NCI-H748 (cell line): Measurements from ENCODE around the gene COPE.

Source experiments
- DNase-seq: peaks from one replicate; lab custom pipeline; 2025; ENCODE audit not compliant: unreplicated experiment; lab: John Stamatoyannopoulos, UW

Gene COPE

DNA sequence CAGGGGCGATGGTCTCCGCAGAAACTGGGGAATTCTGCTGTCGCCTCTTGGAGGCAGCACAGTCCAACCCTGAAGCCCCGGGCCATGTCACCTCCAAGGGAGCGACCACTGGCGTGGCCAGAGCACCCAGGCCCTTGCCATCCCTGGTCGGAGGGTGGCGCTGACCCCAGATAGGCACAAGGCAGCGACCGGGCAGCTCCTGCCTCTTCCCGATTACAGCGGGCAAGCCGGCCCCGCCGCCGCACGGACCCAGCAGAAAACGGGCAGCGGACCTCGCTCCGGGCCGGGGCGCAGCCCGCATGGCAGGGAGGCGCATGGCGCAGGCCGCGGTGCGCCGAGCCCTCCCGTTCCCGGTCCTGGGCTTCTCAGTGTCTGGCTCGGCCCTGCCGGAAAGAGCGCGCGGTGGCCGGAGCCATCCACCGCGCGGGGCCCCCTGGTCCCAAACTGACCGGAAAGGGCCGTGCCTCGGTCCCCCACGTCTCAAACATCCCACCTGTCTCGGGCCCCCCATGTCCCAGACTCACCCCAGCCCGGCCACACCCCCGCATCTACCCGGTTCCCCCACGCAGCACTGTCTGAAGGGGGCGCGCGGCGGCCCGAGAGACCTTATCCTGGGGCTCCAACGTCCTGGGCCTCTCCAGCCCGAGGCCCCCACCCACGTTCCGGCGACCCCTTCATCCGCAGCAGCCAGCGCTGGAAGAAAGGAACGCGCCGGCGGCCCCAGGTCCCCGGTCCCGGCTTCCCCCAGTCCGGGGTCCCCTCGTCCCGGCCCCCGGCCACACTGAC is 24.0 kb downstream of the COPE start:
- peak; percentile 72 for DNase-seq

DNA sequence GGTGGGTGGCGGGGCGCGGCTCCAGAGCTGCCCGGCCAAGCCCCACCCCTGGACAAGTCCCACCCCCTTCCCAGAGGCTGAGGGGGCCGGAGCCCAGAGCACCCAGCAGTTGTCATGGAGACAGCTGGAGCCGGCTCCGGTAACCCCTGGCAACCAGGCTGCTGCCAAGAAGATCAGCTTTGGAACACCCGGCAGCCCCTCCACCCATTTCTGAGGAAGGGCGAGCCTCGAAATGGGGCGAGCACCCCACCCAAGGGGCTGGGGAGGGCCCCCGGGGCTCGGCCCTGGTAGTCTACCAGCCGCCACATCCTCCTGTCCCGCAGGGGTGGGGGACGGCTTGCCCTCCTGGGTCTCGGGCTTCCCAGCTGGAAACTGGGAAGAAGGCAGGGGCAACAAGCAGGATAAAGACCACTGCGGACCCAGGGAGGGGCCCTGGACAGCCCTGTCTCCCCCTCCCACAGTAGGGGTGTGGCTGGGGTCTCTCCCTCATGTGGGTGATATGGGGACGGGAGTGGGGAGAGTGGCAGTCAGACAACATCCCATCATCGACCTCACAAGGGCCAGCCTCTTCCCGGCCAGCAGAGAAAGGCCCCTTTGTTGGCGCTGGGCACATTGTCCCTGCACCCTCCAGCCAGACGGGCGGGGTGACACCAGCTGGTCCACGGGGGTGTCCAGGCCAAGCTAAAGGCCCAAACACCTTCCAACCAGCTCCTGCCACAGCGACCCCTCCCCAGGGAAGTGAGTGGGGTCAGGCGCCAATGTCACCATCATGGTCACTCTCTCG is 24.7 kb downstream of the COPE start:
- peak; percentile 91 for DNase-seq

DNA sequence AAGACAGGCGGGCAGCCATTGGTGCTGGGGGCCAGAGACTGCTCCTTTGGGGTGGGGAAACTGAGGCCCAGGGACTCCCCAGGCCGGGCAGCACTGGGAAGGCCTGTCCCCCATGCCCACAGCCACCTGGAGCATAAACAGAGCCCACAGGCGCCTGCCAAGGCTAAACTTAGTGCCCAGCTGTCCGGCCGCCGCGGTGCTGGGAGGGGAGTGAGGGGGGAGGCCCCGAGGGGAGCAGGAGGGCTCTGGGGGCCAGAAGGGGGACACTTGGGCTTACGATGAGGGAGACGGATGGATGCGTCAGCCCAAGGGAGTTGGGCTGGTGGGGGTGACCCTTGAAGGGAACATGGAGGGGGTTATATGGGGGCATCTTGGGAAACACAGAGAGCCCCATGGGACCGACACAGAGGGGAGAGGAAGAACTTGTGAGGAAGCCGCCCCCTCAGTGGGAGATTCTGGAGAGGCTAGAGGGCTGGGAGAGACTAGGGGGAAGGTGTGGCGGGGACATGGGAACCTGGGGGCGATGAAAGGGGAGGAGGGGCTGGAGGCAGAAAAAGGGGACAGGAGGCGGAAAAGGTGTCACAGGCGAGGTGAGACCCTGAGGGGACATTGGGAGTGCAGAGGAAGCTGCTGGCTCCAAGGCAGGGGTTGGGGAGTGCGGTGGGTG is 25.5 kb downstream of the COPE start:
- no peak for DNase-seq

DNA sequence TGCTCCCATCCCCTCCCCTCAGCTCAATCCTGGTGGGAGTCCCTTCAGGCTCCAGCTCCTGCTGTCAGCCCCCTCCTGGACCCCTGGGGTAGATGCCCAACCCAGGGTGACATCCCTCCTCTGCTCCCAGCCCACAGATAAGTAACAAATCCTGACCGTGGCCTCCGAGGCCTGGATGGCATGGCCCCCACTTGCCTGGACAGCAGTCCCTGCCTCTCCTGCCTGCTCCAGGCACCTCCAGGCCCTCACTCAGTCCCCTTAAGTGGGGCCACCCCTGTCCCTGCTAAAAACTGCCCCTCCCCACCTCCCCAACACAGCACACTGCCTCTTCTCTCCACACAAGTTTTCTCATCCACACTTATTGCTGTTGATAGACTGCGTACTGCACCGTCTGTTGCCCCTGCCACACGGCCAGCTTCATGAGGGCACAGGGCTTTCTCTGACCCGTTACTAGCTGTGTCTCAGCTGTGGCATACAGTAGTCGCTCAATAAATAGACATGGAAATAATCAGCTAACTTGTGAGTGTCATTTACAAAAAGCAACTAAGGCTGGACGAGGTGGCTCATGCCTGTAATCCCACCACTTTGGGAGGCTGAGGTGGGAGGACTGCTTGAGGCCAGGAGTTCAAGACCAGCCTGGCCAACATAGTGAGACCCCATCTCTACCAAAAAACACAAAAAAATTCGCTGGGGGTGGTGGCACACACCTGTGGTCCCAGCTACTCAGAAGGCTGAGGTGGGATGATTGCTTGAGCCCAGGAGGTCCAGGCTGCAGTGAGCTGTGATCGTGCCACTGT is 29.0 kb downstream of the COPE start:
- DNase-seq: no peak

DNA sequence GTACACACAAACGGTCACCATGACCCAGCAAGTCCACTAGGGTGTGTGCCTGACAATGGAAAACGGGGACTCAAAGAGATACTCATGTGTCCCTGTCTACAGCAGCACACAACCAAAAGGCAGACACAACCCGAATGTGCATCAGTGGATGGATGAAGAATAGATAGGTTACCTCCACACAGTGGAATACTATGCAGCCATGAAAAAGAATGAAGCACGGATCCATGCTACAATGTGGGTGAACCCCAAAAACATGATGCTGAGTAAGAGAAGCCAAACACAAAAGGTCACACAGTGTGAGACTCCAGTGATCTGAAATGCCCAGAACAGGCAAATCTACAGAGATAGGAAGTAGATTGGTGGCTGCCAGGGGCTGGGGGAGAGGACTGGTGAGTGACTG is 32.2 kb downstream of the COPE start:
- DNase-seq: no peak

DNA sequence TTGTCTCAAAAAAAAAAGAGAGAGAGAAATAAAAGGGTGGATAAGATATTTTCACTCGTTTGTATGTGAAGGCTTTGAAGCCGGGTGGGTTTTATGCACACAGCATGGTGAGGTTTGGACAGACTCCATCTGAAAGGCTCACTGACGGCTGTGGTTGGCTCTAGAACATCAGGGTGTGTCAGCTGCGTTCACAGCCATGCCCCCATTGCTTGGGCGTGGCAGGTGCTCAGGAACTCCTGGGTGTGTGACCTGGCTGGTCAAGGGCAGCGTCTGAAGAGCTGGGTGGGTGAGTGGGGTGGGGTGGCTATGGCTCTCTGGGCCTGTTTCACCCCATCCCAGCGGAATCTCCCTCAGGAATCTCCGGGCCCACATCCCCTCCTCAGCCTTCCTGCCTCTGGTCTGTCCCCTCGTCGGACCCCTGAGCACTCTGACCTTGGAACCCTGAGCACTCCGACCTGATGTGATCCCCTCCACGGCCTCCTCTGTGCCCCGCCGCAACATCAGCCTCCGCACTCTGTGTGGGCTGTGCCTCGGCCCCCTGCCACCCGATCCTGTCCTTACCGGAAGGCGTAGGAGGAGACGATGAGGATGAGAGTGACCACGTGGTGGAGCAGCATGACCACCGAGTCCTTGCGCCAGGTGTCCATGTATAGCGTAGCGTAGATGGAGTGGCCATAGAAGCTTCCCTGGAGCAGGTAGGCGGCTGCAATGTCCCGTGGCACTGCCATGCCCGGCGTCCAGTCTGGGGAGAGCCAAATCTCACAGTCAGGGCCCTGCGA is 35.5 kb downstream of the COPE start:
- DNase-seq: no peak

DNA sequence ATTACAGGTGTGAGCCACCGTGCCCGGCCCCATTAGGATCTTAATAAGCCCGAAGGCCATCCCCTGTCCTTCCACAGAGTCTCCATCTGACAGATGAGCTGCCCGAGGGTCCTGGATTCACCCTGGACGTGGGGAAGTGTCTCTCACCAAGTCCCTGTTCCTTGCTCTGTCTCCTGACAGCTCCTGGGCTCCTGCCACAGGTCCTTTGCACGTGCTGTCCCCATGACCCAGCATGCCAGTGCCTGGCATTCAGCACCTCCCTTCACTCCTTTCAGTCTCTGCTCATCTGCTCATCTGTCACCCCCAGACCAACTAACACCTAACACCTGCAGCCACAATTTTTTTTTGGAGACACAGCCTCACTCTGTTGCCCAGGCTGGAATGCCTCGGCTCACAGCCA is 37.7 kb downstream of the COPE start:
- DNase-seq: no peak

DNA sequence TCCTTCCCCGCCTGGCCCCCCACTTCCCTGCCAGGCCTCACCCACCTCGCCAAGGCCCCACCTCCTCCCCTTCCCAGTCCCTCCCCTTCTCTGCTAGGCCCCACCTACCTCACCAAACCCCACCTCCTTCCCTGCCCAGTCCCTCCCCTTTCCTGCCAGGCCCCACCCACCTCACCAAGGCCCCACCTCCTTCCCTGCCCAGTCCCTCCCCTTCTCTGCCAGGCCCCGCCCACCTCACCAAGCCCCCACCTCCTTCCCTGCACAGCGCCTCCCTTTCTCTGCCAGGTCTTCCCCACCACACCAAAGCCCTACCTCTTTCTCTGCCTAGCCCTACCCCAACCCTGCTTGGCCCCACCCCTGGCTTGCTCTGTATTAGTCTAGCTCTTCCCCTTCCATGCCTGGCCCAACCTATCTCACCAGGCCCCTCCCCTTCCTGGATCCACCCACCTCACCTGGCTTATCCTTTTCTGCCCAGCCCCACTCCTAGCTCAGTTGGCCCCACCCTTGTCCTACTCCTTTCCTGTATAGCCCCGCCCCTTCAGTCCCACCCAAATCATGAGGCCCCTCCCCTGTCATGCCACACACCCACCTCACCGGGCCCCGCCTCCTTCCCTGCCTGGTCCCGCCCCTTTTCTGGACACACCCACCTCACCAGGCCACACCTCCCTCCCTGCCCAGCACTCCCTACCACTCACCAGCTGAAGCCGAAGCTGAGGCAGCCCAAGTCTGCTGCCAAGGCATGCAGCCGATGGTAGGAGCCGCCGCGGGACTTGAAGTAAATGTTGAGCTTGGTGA is 39.4 kb downstream of the COPE start:
- DNase-seq: peak; percentile 34

DNA sequence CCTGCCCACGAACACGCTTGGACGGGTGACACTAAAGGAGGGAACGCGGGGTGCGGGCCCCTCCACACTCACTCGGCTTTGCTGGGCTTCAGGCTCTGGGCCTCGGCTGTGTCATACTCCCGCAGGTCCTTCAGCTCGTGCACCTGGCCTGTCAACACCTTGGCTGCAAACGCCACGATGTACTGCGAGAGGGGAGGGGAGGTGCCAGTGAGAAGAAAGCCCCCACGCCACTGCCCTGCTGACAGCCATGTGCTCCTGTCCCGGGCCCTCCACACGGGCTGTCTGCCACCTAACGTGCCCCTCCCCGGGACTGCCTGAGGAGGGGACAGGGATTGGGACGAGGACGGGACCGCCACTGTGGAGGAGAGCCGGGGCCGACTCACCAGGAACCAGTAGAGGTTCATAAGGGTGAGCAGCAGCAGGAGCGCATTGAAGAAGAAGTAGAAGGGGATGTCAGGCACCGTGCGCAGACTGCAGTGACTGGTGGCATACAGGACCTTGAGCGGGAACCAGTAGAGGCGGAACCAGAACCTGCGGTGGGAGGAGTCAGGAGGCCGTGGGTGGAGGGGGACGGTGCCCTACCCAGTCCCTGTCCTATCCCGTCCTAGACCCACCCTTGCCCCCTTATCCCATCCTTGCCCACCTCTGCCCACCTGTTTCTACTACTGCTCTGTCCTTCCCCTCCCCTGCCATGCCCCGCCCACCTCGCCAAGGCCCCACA is 40.2 kb downstream of the COPE start:
- DNase-seq: no peak

DNA sequence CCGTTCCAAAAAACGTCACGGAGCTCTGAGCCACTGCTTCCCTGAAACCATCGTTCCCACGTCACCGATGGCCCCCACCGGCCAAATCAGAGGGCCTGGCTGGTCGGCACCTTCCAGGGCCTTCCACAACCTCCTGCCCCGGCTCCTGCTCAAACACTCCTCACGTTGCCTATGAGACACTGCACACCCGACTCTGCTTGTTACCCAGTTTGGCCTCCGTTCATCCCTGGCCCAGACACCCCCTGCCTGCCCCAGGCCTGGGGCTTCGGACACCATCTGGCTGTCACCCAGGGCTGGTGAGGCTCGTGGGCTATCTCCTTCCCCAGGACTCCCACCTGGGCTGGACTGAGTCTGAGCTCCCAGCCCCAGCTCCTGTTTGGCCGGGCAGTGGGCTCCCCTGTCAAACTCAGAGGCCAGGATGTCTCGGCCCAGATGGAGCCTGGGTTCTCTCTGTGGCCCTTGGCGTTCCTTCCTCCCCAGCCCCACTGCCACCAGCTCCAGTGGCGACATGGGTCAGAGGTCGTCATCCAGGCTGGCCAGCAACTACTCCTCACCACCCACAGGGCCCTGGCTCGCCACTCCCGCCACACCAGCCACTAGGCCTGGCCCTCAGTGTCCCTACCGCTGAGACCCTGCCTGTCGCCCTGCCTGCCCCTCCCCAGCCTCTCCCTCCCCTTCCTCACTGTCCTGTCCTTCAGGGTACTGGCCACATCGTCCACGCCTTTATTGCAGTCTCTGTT is 41.0 kb downstream of the COPE start:
- no peak for DNase-seq

DNA sequence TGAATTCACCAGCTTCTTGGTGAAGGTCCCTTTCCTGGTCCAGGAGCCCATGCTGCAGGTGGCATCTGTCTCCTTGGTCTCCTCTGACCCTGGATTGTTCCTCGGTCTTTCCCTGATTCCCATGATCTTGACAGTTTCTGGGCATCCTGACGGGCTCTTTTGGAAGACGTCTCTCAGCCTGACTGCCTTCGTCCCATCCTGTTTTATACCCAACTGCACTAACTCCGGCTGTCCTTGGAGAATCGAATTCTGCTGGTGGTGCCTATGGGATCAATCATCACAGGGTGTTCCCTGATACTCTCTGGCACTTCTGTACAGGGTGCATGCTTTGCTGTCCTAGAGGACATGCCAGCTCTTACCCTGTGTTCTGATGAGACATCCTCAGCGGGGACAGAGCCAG is 42.3 kb downstream of the COPE start:
- no peak for DNase-seq

DNA sequence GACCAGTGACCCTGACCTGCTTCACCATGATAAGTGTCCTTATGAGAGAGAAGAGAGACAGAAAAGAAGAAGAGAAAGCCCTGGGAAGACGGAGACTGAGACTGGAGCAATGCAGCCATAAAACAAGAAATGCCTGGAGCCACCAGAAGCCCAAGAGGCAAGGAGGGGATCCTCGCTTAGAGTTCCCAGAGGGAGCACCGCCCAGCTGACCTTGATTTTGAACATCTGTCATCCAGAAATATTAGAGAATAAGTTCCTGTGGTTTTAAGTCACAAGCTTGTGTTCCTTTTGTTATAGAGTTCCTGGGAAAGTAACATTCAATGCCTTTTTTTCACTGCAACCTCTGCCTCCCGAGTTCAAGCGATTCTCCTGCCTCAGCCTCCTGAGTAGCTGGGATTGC is 43.5 kb downstream of the COPE start:
- DNase-seq: no peak

DNA sequence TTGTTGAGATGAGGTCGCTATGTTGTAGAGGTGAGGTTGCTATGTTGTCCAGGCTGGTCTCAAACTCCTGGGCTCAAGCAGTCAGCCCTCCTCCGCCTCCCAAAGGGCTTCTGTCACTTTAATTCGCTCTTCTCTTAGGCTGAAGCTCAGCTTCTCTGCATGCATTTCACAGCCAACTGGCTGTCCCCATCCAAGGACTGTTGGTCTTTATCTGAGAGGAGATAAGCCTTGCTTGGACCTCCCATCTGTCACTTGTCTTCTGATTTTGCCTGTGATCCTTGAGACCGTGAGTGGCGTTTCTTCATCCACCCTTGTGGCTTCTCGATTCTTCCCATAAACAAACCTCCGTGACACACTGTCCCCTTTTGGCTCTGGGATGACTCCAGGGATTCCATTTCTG is 47.6 kb downstream of the COPE start:
- no peak for DNase-seq

DNA sequence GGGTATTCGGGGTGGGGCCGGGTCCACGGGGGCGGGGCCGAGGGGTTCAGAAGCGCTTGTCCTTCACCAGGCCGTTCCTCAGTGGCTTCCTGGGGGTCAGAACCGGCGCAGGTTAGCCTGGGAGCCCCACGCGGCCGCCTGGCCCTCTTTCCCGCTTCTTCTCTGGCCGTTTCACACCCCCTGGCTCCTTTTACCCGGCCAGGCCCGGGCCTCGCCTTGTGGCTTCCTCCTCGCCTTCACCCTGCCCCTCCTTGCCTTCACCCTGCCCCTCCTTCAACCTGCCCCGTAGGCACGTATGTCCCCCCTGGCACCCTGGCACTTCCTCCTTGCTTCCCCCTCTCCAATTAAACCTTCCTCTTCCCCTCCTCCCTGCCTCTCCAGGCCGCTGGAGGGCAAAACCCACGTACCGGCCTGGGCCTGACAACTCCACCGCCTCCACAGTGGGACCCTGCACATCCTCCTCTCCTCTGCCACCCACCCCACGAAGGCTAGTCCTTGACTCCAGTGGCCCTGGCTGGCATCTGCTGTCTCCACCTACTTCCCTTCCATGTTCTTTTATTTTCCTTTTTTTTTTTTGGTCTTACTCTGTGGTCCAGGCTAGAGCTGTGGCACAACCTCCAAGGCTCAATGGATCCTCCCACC is 48.5 kb downstream of the COPE start:
- DNase-seq: no peak

DNA sequence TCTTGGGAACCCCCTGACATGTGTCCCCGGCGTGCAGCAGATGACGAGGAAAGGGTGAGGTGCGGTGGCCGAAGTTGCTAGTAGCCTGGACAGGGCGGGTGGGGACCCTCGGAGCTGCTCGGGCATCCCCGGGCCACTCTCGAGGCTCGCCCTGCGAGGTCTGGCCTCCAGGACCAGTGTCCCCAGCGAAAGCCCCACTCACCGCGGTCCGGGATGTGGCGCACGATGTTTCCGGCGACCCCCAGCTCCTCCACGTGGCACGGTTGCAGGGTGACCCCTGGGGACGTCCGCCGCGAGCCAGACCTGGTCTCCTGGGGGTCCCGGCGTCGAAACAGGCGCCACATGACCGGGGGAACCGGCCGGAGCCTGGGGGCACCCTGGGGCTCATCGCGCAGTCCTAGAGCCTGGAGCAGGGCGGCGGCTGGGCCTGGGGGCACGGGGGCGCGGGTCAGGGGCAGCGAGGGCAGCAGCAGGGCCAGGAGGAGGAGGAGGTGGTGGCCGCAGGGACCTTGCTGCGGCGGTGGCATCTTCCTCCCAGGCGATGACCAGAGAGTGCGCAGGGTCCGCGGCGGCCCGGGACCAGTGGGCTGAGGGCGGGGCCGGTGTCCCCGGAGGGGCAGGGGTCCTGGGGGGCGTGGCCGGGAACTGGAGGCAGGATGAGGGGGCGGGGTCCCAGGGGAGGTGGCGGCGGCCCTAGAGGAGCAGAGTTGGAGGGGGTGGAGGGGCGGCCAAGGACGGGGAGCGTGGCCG is 49.2 kb downstream of the COPE start:
- DNase-seq: no peak

DNA sequence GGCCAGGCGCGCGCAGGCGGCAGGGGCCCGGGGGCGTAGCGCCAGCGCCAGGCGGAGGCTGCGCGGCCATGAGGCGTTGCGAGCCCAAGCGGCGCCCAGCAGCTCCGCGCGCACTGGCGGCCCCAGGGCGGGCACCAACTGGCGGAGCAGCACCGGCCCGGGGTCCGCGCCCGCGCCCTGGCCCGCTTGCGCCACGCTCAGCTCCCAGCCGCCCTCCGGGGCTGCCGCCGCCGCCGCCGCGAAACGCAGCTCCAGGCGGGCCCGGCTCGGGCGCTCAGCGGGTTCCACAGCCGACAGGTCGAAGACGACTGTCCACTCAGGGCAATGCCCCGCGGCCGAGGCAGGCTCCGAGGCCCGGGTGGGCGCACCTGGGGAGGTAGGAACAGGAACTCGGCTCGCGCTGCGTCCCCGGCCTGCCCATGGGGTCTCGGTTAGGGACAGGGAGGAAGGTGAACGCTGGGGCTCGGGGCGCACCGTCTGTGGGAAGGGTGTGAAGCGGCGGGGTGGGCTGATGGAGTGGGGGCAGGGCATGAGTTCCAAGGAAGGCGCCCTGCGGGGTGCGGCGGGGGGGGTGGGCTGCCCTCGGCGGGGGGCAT is 50.1 kb downstream of the COPE start:
- DNase-seq: no peak
